WTC11 (cell line): ENCODE measurements around the gene SNX13. TPM values are rescaled to one million over a fixed set of nuclear protein-coding genes. Genes with fewer than 3 reads are reported as not detected.

Experiments
- ATAC-seq: fragments of 200-7000 bp; cut with Tn5 transposase; 2 replicates; pipeline ENCODE4 v1.10.0; 2021; ENCODE audit warnings: mild to moderate bottlenecking, moderate library complexity
- CTCF ChIA-PET: fragments of 300-600 bp; sonication (Branson Sonifier 250); formaldehyde crosslinking; loops from one replicate; lab custom pipeline; 2021; ENCODE audit warnings: antibody characterized with exemption; lab: Charles Lee
- POLR2A ChIA-PET: fragments of 350-600 bp; sonication (Branson Sonifier 250); formaldehyde crosslinking; loops from one replicate; lab custom pipeline; 2021; ENCODE audit warnings: antibody characterized with exemption; lab: Charles Lee
- DNase-seq: peaks from one replicate; pipeline ENCODE4 v3.0.0; 2021; ENCODE audit warnings: low spot score
- H3K27ac Mint-ChIP-seq: 2 replicates; pipeline ENCODE4 v1.8.0; 2021; ENCODE audit warnings: mixed read lengths
- H3K27me3 Mint-ChIP-seq: 2 replicates; pipeline ENCODE4 v1.8.0; 2021; ENCODE audit warnings: low read depth, mild to moderate bottlenecking, moderate library complexity, mixed read lengths
- H3K36me3 Mint-ChIP-seq: 2 replicates; pipeline ENCODE4 v1.8.0; 2021; ENCODE audit warnings: mixed read lengths
- H3K4me1 Mint-ChIP-seq: 2 replicates; pipeline ENCODE4 v1.8.0; 2022; ENCODE audit warnings: mixed read lengths
- H3K4me3 Mint-ChIP-seq: 2 replicates; pipeline ENCODE4 v1.8.0; 2021; ENCODE audit warnings: mild to moderate bottlenecking, moderate library complexity, mixed read lengths
- H3K9me3 Mint-ChIP-seq: 2 replicates; pipeline ENCODE4 v1.8.0; 2021; ENCODE audit warnings: mixed read lengths
- ATF1 ChIP-seq: sonication (generic); formaldehyde crosslinking; IDR thresholded peaks from 2 replicates; pipeline ENCODE4 v1.8.1; 2023; ENCODE audit warnings: mild to moderate bottlenecking, moderate library complexity, missing genetic modification reagents
- ETV6 ChIP-seq: sonication (generic); formaldehyde crosslinking; IDR thresholded peaks from 2 replicates; pipeline ENCODE4 v1.8.1; 2022; ENCODE audit warnings: mild to moderate bottlenecking, missing genetic modification reagents
- FOXK1 ChIP-seq: sonication (generic); formaldehyde crosslinking; IDR thresholded peaks from 2 replicates; pipeline ENCODE4 v1.8.0; 2022; ENCODE audit warnings: mild to moderate bottlenecking, moderate library complexity, missing genetic modification reagents
- FOXP1 ChIP-seq: sonication (generic); formaldehyde crosslinking; IDR thresholded peaks from 2 replicates; pipeline ENCODE4 v1.8.0; 2022; ENCODE audit warnings: missing genetic modification reagents, mild to moderate bottlenecking, moderate library complexity, borderline replicate concordance
- GRHL2 ChIP-seq: fragments of 250-450 bp; sonication (Bioruptor Pico); IDR thresholded peaks from 2 replicates; pipeline ENCODE4 v1.8.0; 2022; ENCODE audit warnings: mild to moderate bottlenecking, moderate library complexity; ENCODE audit not compliant: insufficient replicate concordance, severe bottlenecking
- GTF2I ChIP-seq: fragments of 250-450 bp; sonication (Bioruptor Pico); conservative IDR thresholded peaks from 2 replicates; pipeline ENCODE4 v1.4.0; 2021; ENCODE audit warnings: mild to moderate bottlenecking
- IRF2 ChIP-seq: sonication (generic); formaldehyde crosslinking; IDR thresholded peaks from 2 replicates; pipeline ENCODE4 v1.8.0; 2022; ENCODE audit warnings: low read depth, missing genetic modification reagents, borderline replicate concordance
- JUN ChIP-seq: sonication (generic); formaldehyde crosslinking; IDR thresholded peaks from 2 replicates; pipeline ENCODE4 v1.8.0; 2023; ENCODE audit warnings: mild to moderate bottlenecking, missing genetic modification reagents
- NR2C2 ChIP-seq: sonication (generic); formaldehyde crosslinking; IDR thresholded peaks from 2 replicates; pipeline ENCODE4 v1.8.0; 2022; ENCODE audit warnings: mild to moderate bottlenecking, missing genetic modification reagents
- SMAD3 ChIP-seq: sonication (generic); formaldehyde crosslinking; IDR thresholded peaks from 2 replicates; pipeline ENCODE4 v1.8.0; 2022; ENCODE audit warnings: missing genetic modification reagents, mild to moderate bottlenecking, borderline replicate concordance
- ZBTB21 ChIP-seq: sonication (generic); formaldehyde crosslinking; IDR thresholded peaks from 2 replicates; pipeline ENCODE4 v1.8.1; 2023; ENCODE audit warnings: mild to moderate bottlenecking, missing genetic modification reagents, borderline replicate concordance
- ZNF121 ChIP-seq: sonication (generic); formaldehyde crosslinking; IDR thresholded peaks from 2 replicates; pipeline ENCODE4 v1.8.0; 2023; ENCODE audit warnings: missing genetic modification reagents
- ZNF263 ChIP-seq: sonication (generic); formaldehyde crosslinking; IDR thresholded peaks from 2 replicates; pipeline ENCODE4 v1.8.1; 2022; ENCODE audit warnings: low read depth, mild to moderate bottlenecking, moderate library complexity, missing genetic modification reagents
- ZNF317 ChIP-seq: sonication (generic); formaldehyde crosslinking; IDR thresholded peaks from 2 replicates; pipeline ENCODE4 v1.8.1; 2023; ENCODE audit warnings: low read depth, mild to moderate bottlenecking, moderate library complexity, missing genetic modification reagents, borderline replicate concordance
- ZNF671 ChIP-seq: fragments of 250-450 bp; sonication (Bioruptor Pico); IDR thresholded peaks from 2 replicates; pipeline ENCODE4 v1.8.0; 2021; ENCODE audit warnings: mild to moderate bottlenecking
- total RNA-seq: library from RNA; stranded (reverse); gene quantifications from 3 replicates; pipeline ENCODE4 v1.2.3, GENCODE V29; 2021
- TF ChIP-seq, protein P1 (sequence below): sonication (generic); formaldehyde crosslinking; IDR thresholded peaks from 2 replicates; pipeline ENCODE4 v1.8.0; 2022; ENCODE audit warnings: missing genetic modification reagents
- TF ChIP-seq, protein P2 (sequence below): sonication (generic); formaldehyde crosslinking; IDR thresholded peaks from 2 replicates; pipeline ENCODE4 v1.8.1; 2022; ENCODE audit warnings: mild to moderate bottlenecking, moderate library complexity, missing genetic modification reagents
- TF ChIP-seq, protein P3 (sequence below): sonication (generic); formaldehyde crosslinking; IDR thresholded peaks from 2 replicates; pipeline ENCODE4 v1.8.1; 2023; ENCODE audit warnings: mild to moderate bottlenecking, missing genetic modification reagents
- TF ChIP-seq, protein P4 (sequence below): fragments of 250-450 bp; sonication (Bioruptor Pico); IDR thresholded peaks from 2 replicates; pipeline ENCODE4 v1.9.0; 2021; ENCODE audit warnings: mild to moderate bottlenecking
- TF ChIP-seq, protein P5 (sequence below): sonication (generic); formaldehyde crosslinking; conservative IDR thresholded peaks from 2 replicates; pipeline ENCODE4 v1.8.1; 2023; ENCODE audit warnings: mild to moderate bottlenecking, low read depth, missing genetic modification reagents, moderate library complexity
- TF ChIP-seq, protein P6 (sequence below): sonication (generic); formaldehyde crosslinking; IDR thresholded peaks from 2 replicates; pipeline ENCODE4 v1.8.0; 2022; ENCODE audit warnings: mild to moderate bottlenecking, missing genetic modification reagents
- TF ChIP-seq, protein P7 (sequence below): sonication (generic); formaldehyde crosslinking; IDR thresholded peaks from 2 replicates; pipeline ENCODE4 v1.8.1; 2023; ENCODE audit warnings: mild to moderate bottlenecking, missing genetic modification reagents
- TF ChIP-seq, protein P8 (sequence below): sonication (generic); formaldehyde crosslinking; IDR thresholded peaks from 2 replicates; pipeline ENCODE4 v1.8.1; 2022; ENCODE audit warnings: low read depth, missing genetic modification reagents, borderline replicate concordance

Gene SNX13
- total RNA-seq, 1 experiment from 2014 or later: 27.5 TPM

DNA sequence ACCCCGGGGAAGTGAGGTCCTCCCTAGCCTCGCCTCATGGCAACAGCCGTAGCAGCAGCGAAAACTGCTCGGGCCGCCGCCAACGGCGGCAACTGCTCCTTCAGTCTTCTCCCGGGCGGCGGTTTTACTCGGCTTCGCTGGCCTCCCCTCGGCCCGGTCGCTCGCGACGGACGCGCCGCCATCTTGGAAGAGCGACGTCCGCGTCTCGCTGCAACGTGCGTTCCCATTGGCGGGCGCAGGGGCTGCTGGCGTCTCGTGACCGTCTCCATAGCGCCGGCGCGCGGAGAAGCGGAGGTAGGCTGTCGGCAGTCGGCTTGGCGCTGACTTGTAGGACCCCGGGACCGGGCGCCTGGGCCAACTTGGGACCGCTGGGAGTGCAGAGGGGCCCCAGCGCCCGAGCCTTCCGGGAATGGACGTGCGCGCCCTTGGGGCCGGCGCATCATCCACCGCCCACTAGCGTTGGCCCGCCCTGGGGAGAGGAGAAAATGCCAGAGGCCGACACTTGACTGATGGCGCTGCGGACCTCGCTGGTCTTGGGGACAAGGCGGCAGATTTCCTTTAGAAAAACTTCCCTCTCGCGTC lies at the start of gene SNX13 (continued):
- TF ChIP-seq, protein P1, sequence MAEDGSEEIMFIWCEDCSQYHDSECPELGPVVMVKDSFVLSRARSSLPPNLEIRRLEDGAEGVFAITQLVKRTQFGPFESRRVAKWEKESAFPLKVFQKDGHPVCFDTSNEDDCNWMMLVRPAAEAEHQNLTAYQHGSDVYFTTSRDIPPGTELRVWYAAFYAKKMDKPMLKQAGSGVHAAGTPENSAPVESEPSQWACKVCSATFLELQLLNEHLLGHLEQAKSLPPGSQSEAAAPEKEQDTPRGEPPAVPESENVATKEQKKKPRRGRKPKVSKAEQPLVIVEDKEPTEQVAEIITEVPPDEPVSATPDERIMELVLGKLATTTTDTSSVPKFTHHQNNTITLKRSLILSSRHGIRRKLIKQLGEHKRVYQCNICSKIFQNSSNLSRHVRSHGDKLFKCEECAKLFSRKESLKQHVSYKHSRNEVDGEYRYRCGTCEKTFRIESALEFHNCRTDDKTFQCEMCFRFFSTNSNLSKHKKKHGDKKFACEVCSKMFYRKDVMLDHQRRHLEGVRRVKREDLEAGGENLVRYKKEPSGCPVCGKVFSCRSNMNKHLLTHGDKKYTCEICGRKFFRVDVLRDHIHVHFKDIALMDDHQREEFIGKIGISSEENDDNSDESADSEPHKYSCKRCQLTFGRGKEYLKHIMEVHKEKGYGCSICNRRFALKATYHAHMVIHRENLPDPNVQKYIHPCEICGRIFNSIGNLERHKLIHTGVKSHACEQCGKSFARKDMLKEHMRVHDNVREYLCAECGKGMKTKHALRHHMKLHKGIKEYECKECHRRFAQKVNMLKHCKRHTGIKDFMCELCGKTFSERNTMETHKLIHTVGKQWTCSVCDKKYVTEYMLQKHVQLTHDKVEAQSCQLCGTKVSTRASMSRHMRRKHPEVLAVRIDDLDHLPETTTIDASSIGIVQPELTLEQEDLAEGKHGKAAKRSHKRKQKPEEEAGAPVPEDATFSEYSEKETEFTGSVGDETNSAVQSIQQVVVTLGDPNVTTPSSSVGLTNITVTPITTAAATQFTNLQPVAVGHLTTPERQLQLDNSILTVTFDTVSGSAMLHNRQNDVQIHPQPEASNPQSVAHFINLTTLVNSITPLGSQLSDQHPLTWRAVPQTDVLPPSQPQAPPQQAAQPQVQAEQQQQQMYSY (CRISPR knock-in tag): no peak
- TF ChIP-seq, protein P2, sequence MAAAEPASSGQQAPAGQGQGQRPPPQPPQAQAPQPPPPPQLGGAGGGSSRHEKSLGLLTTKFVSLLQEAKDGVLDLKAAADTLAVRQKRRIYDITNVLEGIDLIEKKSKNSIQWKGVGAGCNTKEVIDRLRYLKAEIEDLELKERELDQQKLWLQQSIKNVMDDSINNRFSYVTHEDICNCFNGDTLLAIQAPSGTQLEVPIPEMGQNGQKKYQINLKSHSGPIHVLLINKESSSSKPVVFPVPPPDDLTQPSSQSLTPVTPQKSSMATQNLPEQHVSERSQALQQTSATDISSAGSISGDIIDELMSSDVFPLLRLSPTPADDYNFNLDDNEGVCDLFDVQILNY (CRISPR knock-in tag): peak; percentile 71
- 0 out of 2 replicates have a peak, but pooled peaks have one; percentile 32 for TF ChIP-seq ZNF263 (CRISPR knock-in tag)
- no peak for TF ChIP-seq ZBTB21 (CRISPR knock-in tag)
- TF ChIP-seq, protein P3, sequence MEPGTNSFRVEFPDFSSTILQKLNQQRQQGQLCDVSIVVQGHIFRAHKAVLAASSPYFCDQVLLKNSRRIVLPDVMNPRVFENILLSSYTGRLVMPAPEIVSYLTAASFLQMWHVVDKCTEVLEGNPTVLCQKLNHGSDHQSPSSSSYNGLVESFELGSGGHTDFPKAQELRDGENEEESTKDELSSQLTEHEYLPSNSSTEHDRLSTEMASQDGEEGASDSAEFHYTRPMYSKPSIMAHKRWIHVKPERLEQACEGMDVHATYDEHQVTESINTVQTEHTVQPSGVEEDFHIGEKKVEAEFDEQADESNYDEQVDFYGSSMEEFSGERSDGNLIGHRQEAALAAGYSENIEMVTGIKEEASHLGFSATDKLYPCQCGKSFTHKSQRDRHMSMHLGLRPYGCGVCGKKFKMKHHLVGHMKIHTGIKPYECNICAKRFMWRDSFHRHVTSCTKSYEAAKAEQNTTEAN: no peak
- TF ChIP-seq GRHL2: no peak
- no peak for TF ChIP-seq NR2C2 (CRISPR knock-in tag)
- TF ChIP-seq, protein P4, sequence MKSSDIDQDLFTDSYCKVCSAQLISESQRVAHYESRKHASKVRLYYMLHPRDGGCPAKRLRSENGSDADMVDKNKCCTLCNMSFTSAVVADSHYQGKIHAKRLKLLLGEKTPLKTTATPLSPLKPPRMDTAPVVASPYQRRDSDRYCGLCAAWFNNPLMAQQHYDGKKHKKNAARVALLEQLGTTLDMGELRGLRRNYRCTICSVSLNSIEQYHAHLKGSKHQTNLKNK (CRISPR knock-in tag): no peak
- TF ChIP-seq, protein P5, sequence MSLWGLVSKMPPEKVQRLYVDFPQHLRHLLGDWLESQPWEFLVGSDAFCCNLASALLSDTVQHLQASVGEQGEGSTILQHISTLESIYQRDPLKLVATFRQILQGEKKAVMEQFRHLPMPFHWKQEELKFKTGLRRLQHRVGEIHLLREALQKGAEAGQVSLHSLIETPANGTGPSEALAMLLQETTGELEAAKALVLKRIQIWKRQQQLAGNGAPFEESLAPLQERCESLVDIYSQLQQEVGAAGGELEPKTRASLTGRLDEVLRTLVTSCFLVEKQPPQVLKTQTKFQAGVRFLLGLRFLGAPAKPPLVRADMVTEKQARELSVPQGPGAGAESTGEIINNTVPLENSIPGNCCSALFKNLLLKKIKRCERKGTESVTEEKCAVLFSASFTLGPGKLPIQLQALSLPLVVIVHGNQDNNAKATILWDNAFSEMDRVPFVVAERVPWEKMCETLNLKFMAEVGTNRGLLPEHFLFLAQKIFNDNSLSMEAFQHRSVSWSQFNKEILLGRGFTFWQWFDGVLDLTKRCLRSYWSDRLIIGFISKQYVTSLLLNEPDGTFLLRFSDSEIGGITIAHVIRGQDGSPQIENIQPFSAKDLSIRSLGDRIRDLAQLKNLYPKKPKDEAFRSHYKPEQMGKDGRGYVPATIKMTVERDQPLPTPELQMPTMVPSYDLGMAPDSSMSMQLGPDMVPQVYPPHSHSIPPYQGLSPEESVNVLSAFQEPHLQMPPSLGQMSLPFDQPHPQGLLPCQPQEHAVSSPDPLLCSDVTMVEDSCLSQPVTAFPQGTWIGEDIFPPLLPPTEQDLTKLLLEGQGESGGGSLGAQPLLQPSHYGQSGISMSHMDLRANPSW (CRISPR knock-in tag): no peak
- no peak for TF ChIP-seq ZNF671 (CRISPR knock-in tag)
- TF ChIP-seq, protein P6, sequence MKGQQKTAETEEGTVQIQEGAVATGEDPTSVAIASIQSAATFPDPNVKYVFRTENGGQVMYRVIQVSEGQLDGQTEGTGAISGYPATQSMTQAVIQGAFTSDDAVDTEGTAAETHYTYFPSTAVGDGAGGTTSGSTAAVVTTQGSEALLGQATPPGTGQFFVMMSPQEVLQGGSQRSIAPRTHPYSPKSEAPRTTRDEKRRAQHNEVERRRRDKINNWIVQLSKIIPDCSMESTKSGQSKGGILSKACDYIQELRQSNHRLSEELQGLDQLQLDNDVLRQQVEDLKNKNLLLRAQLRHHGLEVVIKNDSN (CRISPR knock-in tag): peak; percentile 96
- TF ChIP-seq ATF1 (CRISPR knock-in tag): no peak

DNA sequence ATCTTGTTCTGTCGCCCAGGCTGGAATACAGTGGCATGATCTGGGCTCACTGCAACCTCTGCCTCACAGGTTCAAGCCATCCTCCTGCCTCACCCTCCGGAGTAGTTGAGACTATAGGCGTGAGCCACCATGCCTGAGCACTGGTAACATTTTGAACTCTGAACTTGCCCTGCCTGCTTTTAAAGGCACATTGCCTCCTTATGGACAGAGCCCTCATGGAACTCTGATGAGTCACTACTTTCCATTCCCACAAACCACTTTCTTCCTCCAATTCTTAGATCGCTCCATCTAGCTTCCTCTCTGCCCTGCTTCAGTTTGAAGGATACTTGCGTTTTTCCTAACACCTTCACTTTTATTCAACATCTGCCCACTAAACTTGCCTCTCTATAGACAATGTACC lies 49.3 kb upstream of the SNX13 start:
- CTCF ChIA-PET: interaction anchor here (1.0 to 6.2 kb wide), 7 partner anchors 15 to 308 kb away, joined by 3 to 96 read pairs (median 4); no protein-coding TSS in a partner anchor
- DNase-seq (no peak), ATAC-seq (no peak)
- POLR2A ChIA-PET: no interaction called here
- no peaks in the 10 kb centered on the region for H3K9me3 Mint-ChIP-seq
- no peaks in the 10 kb centered on the region for H3K36me3 Mint-ChIP-seq
- no peak overlapping the region for H3K4me3 Mint-ChIP-seq
- TF ChIP-seq, protein P7, sequence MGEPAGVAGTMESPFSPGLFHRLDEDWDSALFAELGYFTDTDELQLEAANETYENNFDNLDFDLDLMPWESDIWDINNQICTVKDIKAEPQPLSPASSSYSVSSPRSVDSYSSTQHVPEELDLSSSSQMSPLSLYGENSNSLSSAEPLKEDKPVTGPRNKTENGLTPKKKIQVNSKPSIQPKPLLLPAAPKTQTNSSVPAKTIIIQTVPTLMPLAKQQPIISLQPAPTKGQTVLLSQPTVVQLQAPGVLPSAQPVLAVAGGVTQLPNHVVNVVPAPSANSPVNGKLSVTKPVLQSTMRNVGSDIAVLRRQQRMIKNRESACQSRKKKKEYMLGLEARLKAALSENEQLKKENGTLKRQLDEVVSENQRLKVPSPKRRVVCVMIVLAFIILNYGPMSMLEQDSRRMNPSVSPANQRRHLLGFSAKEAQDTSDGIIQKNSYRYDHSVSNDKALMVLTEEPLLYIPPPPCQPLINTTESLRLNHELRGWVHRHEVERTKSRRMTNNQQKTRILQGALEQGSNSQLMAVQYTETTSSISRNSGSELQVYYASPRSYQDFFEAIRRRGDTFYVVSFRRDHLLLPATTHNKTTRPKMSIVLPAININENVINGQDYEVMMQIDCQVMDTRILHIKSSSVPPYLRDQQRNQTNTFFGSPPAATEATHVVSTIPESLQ (CRISPR knock-in tag): no peak
- TF ChIP-seq IRF2 (CRISPR knock-in tag) (no peak), ETV6 (no peak), FOXP1 (CRISPR knock-in tag) (no peak), ZNF121 (no peak), GTF2I (CRISPR knock-in tag) (no peak), SMAD3 (CRISPR knock-in tag) (no peak), ZBTB21 (CRISPR knock-in tag) (no peak), ZNF317 (CRISPR knock-in tag) (no peak), JUN (CRISPR knock-in tag) (no peak), FOXK1 (no peak)
- TF ChIP-seq, protein P8, sequence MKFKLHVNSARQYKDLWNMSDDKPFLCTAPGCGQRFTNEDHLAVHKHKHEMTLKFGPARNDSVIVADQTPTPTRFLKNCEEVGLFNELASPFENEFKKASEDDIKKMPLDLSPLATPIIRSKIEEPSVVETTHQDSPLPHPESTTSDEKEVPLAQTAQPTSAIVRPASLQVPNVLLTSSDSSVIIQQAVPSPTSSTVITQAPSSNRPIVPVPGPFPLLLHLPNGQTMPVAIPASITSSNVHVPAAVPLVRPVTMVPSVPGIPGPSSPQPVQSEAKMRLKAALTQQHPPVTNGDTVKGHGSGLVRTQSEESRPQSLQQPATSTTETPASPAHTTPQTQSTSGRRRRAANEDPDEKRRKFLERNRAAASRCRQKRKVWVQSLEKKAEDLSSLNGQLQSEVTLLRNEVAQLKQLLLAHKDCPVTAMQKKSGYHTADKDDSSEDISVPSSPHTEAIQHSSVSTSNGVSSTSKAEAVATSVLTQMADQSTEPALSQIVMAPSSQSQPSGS (CRISPR knock-in tag): no peak
- no peaks in the 10 kb centered on the region for H3K27me3 Mint-ChIP-seq
- H3K4me1 Mint-ChIP-seq: peaks cover 6% of the 10 kb centered on the region
- no peak overlapping the region for H3K27ac Mint-ChIP-seq
